Keratinocyte (primary cell): ENCODE results near the gene NEGR1. TPM values are rescaled to one million over a fixed set of nuclear protein-coding genes. Genes with fewer than 3 reads are reported as not detected.
A peak's percentile ranks its signal among the peaks of the same experiment; 100 is the strongest.

Experiments used
- DNase-seq: peaks from one replicate; pipeline ENCODE4 v3.0.0-alpha.2; 2011; ENCODE audit warnings: low read depth, missing footprints, low spot score
- FAIRE-seq: peaks from 2 replicates; lab custom pipeline; 2011; peaks lifted over from hg19 to GRCh38; lab: Jason Lieb, UNC
- H2AFZ ChIP-seq: 2 replicates; pipeline ENCODE4 v1.6.0; 2012; ENCODE audit warnings: low read length, control low read depth, inconsistent platforms; ENCODE audit not compliant: control insufficient read depth
- H3K27ac ChIP-seq: 2 replicates; pipeline ENCODE4 v1.5.1; 2011; ENCODE audit warnings: low read length; ENCODE audit not compliant: control insufficient read depth, insufficient read depth
- H3K27me3 ChIP-seq: 3 replicates; pipeline ENCODE4 v1.6.0; 2011; ENCODE audit warnings: low read length; ENCODE audit not compliant: control insufficient read depth, insufficient read depth; ENCODE audit errors: extremely low read depth
- H3K36me3 ChIP-seq, 2 experiments: 2 replicates in 1 of 2; 3 replicates in 1 of 2; pipeline ENCODE4 v1.5.1; 2011; ENCODE audit warnings: low read length in 2 of 2, mild to moderate bottlenecking in 1 of 2; ENCODE audit not compliant: control insufficient read depth in 2 of 2, insufficient read depth in 2 of 2; ENCODE audit errors: extremely low read depth in 1 of 2
- H3K4me1 ChIP-seq: 3 replicates; pipeline ENCODE4 v1.5.1; 2011; ENCODE audit warnings: low read length; ENCODE audit not compliant: control insufficient read depth, insufficient read depth; ENCODE audit errors: extremely low read depth
- H3K4me2 ChIP-seq: 3 replicates; pipeline ENCODE4 v1.6.0; 2011; ENCODE audit warnings: low read depth, low read length; ENCODE audit not compliant: control insufficient read depth, insufficient read depth; ENCODE audit errors: extremely low read depth
- H3K4me3 ChIP-seq, 3 experiments: fragments of 200-600 bp in 1 of 3; sonication (generic) in 1 of 3; 2 replicates in 2 of 3; 3 replicates in 1 of 3; pipeline ENCODE4 v1.5.1; 2011 to 2016; ENCODE audit warnings: low read length in 3 of 3, mild to moderate bottlenecking in 3 of 3, control low read depth in 2 of 3, inconsistent platforms in 1 of 3, low read depth in 1 of 3, mixed read lengths in 1 of 3, mixed run types in 1 of 3, moderate library complexity in 1 of 3; ENCODE audit not compliant: control insufficient read depth in 2 of 3, insufficient read depth in 2 of 3; ENCODE audit errors: extremely low read depth in 1 of 3
- H3K79me2 ChIP-seq: 2 replicates; pipeline ENCODE4 v1.6.0; 2012; ENCODE audit warnings: low read length; ENCODE audit not compliant: control insufficient read depth, insufficient read depth
- H3K9ac ChIP-seq: 3 replicates; pipeline ENCODE4 v1.6.0; 2011; ENCODE audit warnings: low read length; ENCODE audit not compliant: control insufficient read depth, insufficient read depth; ENCODE audit errors: extremely low read depth
- H3K9me1 ChIP-seq: 3 replicates; pipeline ENCODE4 v1.6.0; 2011; ENCODE audit warnings: low read length; ENCODE audit not compliant: control insufficient read depth, insufficient read depth; ENCODE audit errors: extremely low read depth
- H3K9me3 ChIP-seq: 2 replicates; pipeline ENCODE4 v1.5.1; 2012; ENCODE audit warnings: low read depth, low read length; ENCODE audit not compliant: control insufficient read depth
- H4K20me1 ChIP-seq: 3 replicates; pipeline ENCODE4 v1.6.0; 2011; ENCODE audit warnings: low read length; ENCODE audit not compliant: control insufficient read depth, insufficient read depth; ENCODE audit errors: extremely low read depth
- EZH2 ChIP-seq: IDR thresholded peaks from one replicate; pipeline ENCODE4 v1.6.1; 2012; ENCODE audit warnings: inconsistent platforms, mild to moderate bottlenecking, low read length, moderate library complexity
- dilution Hi-C: fragments of 300-500 bp; cut with MboI; formaldehyde crosslinking; loops from one replicate; pipeline ENCODE4 v1.7.0; 2020; ENCODE audit warnings: low sequenced_read_pairs; ENCODE audit not compliant: extremely low pct_ligation_motif_present
- polyA plus RNA-seq, 5 experiments: library from polyadenylated mRNA; depleted of rRNA in 3 of 5; stranded (reverse) in 3 of 5; stranded (forward) in 1 of 5; unstranded in 1 of 5; fragments of >200 nt; gene quantifications; 1 replicate in 1 of 5; 2 replicates in 3 of 5; 3 replicates in 1 of 5; pipeline versions ENCODE4 v1.2.1 to v1.2.3, GENCODE V29; 2011 to 2012; ENCODE audit warnings: missing spikeins in 2 of 5, low read depth in 1 of 5, low replicate concordance in 1 of 5
- TF ChIP-seq, protein P1 (sequence below), 3 experiments: IDR thresholded peaks in 1 of 3; conservative IDR thresholded peaks in 1 of 3; optimal IDR thresholded peaks in 1 of 3; 2 replicates in 2 of 3; 3 replicates in 1 of 3; pipeline versions ENCODE3 to v1.5.1; 2011; ENCODE audit warnings: low read length in 3 of 3, mild to moderate bottlenecking in 3 of 3, moderate library complexity in 2 of 3, control low read depth in 1 of 3, inconsistent platforms in 1 of 3; ENCODE audit not compliant: insufficient read depth in 2 of 3; ENCODE audit errors: extremely low read depth in 1 of 3

NEGR1 gene
- polyA plus RNA-seq, 1 donor (not counting 4 experiments of a cell fraction or from before 2014, with no cell fraction given): 1.6 TPM

DNA sequence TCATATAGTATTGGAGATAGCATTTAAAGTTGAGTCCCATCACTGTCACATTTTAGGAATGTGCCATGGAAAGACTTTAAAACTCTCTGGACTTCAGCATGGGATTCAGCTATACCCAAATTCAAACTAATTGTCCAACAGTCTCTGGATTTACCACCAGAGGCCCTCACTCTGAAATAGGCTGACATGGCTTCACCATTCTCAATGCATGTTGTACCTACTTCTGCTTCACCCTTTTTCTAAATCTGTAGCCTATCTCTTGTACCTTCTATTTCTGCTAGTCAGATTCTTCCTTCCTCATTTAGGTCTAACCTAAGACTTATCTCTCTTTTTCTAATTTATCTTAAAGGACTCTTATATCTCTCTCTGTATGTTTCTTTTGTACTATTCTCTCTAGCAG is 688.8 kb downstream of the NEGR1 start:
- Histone ChIP-seq H3K9me3 (no peaks in the 10 kb centered on the region), H3K9me1 (no peaks in the 10 kb centered on the region), H4K20me1 (no peaks in the 10 kb centered on the region), H3K27me3 (no peaks in the 10 kb centered on the region), H2AFZ (no peak overlapping the region), H3K4me1 (no peaks in the 10 kb centered on the region), H3K36me3 (no peaks in the 10 kb centered on the region), H3K27ac (no peak overlapping the region), H3K9ac (no peak overlapping the region), H3K4me3 (no peak overlapping the region), H3K4me2 (no peak overlapping the region), H3K79me2 (no peaks in the 10 kb centered on the region)
- no peak for TF ChIP-seq EZH2
- TF ChIP-seq, protein P1, sequence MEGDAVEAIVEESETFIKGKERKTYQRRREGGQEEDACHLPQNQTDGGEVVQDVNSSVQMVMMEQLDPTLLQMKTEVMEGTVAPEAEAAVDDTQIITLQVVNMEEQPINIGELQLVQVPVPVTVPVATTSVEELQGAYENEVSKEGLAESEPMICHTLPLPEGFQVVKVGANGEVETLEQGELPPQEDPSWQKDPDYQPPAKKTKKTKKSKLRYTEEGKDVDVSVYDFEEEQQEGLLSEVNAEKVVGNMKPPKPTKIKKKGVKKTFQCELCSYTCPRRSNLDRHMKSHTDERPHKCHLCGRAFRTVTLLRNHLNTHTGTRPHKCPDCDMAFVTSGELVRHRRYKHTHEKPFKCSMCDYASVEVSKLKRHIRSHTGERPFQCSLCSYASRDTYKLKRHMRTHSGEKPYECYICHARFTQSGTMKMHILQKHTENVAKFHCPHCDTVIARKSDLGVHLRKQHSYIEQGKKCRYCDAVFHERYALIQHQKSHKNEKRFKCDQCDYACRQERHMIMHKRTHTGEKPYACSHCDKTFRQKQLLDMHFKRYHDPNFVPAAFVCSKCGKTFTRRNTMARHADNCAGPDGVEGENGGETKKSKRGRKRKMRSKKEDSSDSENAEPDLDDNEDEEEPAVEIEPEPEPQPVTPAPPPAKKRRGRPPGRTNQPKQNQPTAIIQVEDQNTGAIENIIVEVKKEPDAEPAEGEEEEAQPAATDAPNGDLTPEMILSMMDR (optimal IDR thresholded peaks at IDR 0.05 in 1 of 3, IDR thresholded peaks at IDR 0.05 in 1 of 3, conservative IDR thresholded peaks at IDR 0.05 in 1 of 3; ENCODE audit: extremely low read depth in 1 of 3, insufficient read depth in 2 of 3, low read length in 3 of 3): peak; percentile 18 to 40 (median 24)
- no peak for FAIRE-seq
- dilution Hi-C loops: loop anchor here (25.0 kb wide), 1 partner anchor 444 kb away; no protein-coding TSS in a partner anchor
- no peak for DNase-seq

DNA sequence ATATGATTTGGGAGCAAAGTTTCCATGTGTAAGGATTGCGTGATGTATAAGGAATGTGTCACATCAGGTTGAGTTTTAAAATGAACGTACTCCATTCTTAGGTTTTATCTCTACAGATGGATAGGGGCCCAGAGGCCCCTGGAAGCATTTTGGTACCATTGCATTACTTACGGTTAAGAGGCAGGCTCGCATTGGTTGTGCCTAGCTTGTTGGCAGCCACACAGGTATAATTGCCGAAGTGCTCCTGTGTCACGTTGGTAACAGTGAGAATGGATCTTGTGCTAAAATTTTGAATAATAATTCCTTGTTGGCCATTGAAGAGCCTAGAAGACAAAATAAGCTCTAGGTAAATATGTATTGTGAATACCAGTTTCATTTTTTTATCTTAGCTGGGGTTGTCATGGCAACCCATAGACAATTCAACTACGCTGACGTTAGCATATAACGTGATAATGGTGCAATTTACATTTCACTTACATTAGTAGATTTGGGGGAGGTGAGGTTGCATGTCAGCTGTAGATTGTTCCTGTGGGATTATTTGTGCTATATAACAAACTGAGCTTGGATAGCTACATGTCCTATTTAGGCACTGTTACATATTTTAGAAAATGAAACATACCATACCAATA is 689.6 kb downstream of the NEGR1 start:
- FAIRE-seq: no peak
- no peak overlapping the region for H3K27ac ChIP-seq
- no peak for DNase-seq
- no peak overlapping the region for H3K9ac ChIP-seq
- TF ChIP-seq, protein P1 (optimal IDR thresholded peaks at IDR 0.05 in 1 of 3, IDR thresholded peaks at IDR 0.05 in 1 of 3, conservative IDR thresholded peaks at IDR 0.05 in 1 of 3; ENCODE audit: extremely low read depth in 1 of 3, insufficient read depth in 2 of 3, low read length in 3 of 3): no peak
- TF ChIP-seq EZH2: no peak
- H3K9me3 ChIP-seq: no peaks in the 10 kb centered on the region
- H3K79me2 ChIP-seq: no peaks in the 10 kb centered on the region
- H3K4me3 ChIP-seq: no peak overlapping the region
- no peaks in the 10 kb centered on the region for H3K4me1 ChIP-seq
- no peak overlapping the region for H3K4me2 ChIP-seq
- no peaks in the 10 kb centered on the region for H3K27me3 ChIP-seq
- H4K20me1 ChIP-seq: no peaks in the 10 kb centered on the region
- no peaks in the 10 kb centered on the region for H3K9me1 ChIP-seq
- no peaks in the 10 kb centered on the region for H3K36me3 ChIP-seq
- dilution Hi-C loops: loop anchor here (25.0 kb wide), 1 partner anchor 445 kb away; no protein-coding TSS in a partner anchor
- no peak overlapping the region for H2AFZ ChIP-seq
